ENCODE results near the gene VAV2. TPM values are rescaled to one million over a fixed set of nuclear protein-coding genes. Genes with fewer than 3 reads are reported as not detected.

The VAV2 gene
- total and polyA plus RNA-seq, 12 donors, result 3.3 to 96.2 (median 31.2) TPM

DNA sequence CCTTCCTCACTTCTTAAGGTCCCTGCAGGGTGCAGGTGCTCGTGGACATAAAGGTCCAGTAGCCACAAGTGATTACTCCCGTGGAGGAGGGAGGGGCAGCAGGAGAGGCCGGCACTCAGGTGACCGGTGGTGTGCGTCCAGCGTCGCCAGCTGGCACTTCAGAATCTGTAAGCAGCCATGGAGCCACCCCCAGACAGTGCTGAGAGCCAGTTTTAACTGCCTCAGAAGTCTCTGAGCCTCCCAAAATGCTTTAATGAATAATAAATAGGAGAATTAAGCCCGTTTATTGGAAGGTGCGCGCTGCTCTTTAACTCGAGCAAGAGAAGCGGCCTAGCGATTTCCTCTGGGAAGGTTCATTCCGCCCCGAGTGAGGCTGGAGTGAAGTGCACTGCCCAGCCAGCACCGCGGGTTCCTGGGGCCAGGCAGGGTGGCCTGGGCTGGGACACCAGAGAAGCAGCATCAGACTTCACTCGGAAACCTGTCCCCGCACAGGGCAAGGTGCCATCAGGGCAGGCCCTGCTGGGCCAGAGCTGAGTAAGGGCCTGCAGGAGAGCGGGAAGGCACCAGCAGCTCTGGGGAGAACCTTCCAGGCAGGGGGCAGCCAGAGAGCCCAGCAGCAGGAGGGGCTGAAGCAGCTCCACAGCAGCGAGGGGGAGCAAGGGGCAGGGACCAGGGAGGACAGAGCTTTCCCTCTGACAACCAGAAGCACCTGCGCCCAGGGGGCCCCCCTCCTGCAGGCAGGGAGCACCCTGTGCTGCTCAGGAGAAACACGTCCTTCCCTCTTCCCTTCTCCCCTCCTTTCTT is 61.2 kb downstream of the VAV2 start:
- 77 to 88% (median 85%) methylated on average over 21 to 23 of the region's 23 CpGs for WGBS, 4 donors

DNA sequence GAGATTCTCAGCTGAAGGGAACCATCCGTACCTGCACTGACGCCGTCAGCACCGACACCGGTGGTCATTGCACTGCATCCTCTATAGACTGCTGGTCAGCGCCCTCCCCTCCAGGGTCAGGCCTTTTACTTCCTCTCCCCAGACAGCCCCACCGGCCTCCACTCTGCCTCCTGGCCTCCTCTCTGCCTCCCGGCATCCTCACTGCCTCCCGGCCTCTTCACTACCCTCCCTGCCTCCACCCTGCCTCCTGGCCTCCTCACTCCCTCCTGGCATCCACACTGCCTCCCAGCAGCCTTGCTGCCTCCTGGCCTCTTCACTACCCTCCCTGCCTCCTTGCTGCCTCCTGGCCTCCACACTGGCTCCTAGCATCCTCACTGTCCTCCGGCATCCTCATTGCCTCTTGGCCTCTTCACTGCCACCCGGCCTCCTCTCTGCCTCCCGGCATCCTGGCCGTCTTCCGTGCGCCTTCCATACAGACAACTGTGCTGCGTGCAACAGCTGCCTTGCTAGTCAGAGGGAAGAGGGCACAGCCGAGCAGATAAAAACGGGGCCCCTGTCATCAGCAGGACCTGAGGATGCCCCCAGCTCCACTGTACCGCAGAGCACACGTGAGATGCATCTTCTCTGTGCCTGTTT is 62.0 kb downstream of the VAV2 start:
- TF ChIP-seq, protein P1, sequence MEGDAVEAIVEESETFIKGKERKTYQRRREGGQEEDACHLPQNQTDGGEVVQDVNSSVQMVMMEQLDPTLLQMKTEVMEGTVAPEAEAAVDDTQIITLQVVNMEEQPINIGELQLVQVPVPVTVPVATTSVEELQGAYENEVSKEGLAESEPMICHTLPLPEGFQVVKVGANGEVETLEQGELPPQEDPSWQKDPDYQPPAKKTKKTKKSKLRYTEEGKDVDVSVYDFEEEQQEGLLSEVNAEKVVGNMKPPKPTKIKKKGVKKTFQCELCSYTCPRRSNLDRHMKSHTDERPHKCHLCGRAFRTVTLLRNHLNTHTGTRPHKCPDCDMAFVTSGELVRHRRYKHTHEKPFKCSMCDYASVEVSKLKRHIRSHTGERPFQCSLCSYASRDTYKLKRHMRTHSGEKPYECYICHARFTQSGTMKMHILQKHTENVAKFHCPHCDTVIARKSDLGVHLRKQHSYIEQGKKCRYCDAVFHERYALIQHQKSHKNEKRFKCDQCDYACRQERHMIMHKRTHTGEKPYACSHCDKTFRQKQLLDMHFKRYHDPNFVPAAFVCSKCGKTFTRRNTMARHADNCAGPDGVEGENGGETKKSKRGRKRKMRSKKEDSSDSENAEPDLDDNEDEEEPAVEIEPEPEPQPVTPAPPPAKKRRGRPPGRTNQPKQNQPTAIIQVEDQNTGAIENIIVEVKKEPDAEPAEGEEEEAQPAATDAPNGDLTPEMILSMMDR (IDR thresholded peaks at IDR 0.05), result no peak
- no peak for TF ChIP-seq POLR2A (IDR thresholded peaks at IDR 0.05)
- H3K4me3 ChIP-seq, result no peak overlapping the region
- WGBS, 4 donors, result 71 to 83% (median 75%) methylated on average over 18 to 20 of the region's 20 CpGs
- DNase-seq, result no peak
- H3K27ac ChIP-seq, result no peak overlapping the region
- intact Hi-C loops (cut with DNase I), result no loop called here
- H3K9me3 ChIP-seq (replicated peaks in 1 of 3), result no peaks in the 10 kb centered on the region
- H3K36me3 ChIP-seq (replicated peaks in 1 of 2), result no peaks in the 10 kb centered on the region
- H3K27me3 ChIP-seq, result no peaks in the 10 kb centered on the region
- peaks cover 0 to 10% of the 10 kb centered on the region in 2 donors for H3K4me1 ChIP-seq (replicated peaks in 1 of 2)

More for the DNA sequence above, 61.2 kb downstream of the VAV2 start:
- H3K4me1 ChIP-seq (replicated peaks in 1 of 2), result peaks cover 0 to 17% of the 10 kb centered on the region in 2 donors
- intact Hi-C loops (cut with DNase I), result no loop called here
- no peak for TF ChIP-seq POLR2A (IDR thresholded peaks at IDR 0.05)
- TF ChIP-seq, protein P1 (IDR thresholded peaks at IDR 0.05), result no peak
- DNase-seq, result no peak
- H3K27ac ChIP-seq, result peak overlapping the region in 1 of 5 donors; percentile 2
- no peak overlapping the region for H3K4me3 ChIP-seq
- no peaks in the 10 kb centered on the region for H3K27me3 ChIP-seq
- H3K9me3 ChIP-seq (replicated peaks in 1 of 3), result no peaks in the 10 kb centered on the region
- no peaks in the 10 kb centered on the region for H3K36me3 ChIP-seq (replicated peaks in 1 of 2)

DNA sequence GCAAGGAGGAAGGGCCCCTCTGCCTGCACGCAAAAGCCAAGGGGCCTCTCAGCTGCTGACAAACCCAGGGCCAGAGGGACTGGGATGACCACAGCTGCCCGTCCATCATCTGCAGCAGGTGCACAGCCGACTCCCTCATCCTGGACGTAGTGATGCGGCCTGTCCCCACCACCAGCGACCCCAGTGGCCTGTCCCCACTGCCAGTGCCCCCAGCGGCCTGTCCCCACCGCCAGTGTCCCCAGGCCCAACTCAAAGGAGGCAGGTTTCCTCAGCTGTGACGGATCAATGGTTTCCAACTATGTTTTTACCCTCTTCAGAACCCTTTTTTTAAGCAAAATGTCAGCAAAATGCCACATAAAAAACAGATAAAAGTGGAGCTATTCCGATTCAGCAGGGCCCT is 62.5 kb downstream of the VAV2 start:
- no peaks in the 10 kb centered on the region for H3K36me3 ChIP-seq (replicated peaks in 1 of 2)
- no peak overlapping the region for H3K27ac ChIP-seq
- no peak overlapping the region for H3K4me3 ChIP-seq
- TF ChIP-seq, protein P1 (IDR thresholded peaks at IDR 0.05), result no peak
- TF ChIP-seq POLR2A (IDR thresholded peaks at IDR 0.05), result no peak
- no peaks in the 10 kb centered on the region for H3K9me3 ChIP-seq (replicated peaks in 1 of 3)
- no peaks in the 10 kb centered on the region for H3K27me3 ChIP-seq
- H3K4me1 ChIP-seq (replicated peaks in 1 of 2), result peaks cover 0 to 7% of the 10 kb centered on the region in 2 donors
- intact Hi-C loops (cut with DNase I), result no loop called here
- no peak for DNase-seq
- WGBS, 4 donors, result 76 to 90% (median 85%) methylated on average over 7 to 10 of the region's 10 CpGs

DNA sequence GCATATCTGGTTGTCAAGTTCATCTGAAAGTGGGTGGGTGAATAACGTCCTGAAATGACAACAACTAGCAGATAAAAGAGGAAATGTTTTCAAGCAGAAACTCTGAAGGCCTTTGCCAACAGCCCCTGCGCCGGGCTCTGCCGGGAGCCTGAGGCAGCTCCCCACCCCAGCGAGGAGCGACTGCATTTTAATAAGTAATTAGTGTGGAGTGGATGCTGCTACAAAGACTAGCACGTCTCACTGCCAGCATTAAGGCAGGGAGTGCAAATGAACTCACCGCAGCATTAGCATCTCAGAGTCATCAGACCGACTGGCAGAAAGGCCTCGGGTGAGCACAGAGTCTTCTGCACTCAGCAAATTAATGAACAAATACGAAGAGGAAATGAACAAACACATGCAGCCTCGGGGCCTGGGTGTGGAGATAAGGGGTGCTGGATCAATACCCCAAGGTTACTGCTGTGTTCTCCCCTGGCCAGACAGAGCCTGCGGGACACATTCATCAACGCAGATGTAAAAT is 63.8 kb downstream of the VAV2 start:
- TF ChIP-seq, protein P1 (IDR thresholded peaks at IDR 0.05), result no peak
- TF ChIP-seq POLR2A (IDR thresholded peaks at IDR 0.05), result no peak
- 62 to 77% (median 72%) methylated on average over 12 to 14 of the region's 14 CpGs for WGBS, 4 donors
- Histone ChIP-seq H3K36me3 (replicated peaks in 1 of 2) (no peaks in the 10 kb centered on the region), H3K9me3 (replicated peaks in 1 of 3) (no peaks in the 10 kb centered on the region), H3K27me3 (no peaks in the 10 kb centered on the region), H3K4me1 (replicated peaks in 1 of 2) (peaks cover 0 to 7% of the 10 kb centered on the region in 2 donors), H3K27ac (peak overlapping the region in 1 of 5 donors; percentile 62), H3K4me3 (no peak overlapping the region)
- peak in 1 of 7 donors; percentile 84 for DNase-seq
- intact Hi-C loops (cut with DNase I), result no loop called here

Data from adrenal gland (tissue), 12 donors.